Activated CD4-positive, CD25-positive, alpha-beta regulatory T cell treated with anti-CD3 and anti-CD28 coated beads, Interleukin-2, amount 50 U/mL, for 72 hours (primary cell): ENCODE measurements around the gene DHRS9.

Experiments used
- DNase-seq: peaks from one replicate; pipeline ENCODE4 v3.0.0; 2021

The DHRS9 gene

DNA sequence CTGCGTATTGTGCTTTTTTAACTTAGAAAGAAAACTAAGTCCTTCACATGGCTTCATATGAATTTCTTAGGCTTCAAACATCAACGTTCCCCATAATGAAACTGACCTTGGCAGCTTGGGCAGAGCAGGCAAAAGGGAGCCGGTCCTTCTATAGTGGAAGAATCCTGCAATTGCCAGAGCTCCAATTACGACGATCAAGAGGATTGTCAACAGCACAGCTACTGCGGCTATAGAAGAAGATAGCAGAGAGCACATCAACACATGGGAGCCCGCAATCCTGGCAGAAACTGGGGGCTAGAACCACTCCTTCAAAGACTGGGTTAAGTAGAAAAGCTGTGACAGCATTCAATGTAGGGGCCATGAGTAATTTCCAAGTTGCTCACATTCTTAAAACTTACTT, 69.8 kb downstream of the DHRS9 start:
- DNase-seq, result no peak

DNA sequence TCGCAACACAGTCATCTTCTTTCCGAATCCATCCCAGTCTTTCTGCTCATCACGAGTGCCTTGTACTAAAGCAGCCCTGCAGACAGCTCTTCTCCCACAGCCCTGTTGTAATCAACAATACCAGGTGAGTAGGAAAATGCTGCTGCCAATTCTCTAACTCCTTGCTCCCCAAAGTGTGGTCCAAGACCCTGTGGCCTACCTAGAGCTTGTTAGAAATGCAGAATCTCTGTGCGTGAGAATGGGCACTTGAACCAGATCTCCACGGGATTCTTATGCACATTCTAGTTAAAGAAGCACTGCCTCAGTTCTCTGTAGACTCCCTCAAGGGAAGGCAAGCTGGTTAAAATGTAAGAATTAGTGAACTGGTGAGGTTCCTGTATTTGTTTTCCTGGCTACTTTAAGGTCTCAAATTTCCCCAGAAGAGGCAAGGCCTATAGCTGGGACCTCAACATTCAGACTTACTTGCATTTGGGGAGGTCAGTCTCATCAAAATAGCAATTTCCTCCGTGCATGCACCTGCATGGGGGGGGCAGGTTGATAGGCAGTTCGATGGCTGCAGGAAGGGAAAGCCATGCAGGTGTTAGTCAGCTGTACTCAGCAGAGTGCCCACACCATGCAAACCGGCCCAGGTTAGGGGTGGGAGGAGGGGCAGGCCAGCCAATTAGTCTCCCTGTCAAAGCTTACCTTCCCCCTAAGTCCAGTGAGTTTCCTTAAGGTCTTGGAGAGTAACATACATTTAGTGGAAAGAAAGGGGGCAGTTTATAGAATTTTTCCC, 70.8 kb downstream of the DHRS9 start:
- no peak for DNase-seq

DNA sequence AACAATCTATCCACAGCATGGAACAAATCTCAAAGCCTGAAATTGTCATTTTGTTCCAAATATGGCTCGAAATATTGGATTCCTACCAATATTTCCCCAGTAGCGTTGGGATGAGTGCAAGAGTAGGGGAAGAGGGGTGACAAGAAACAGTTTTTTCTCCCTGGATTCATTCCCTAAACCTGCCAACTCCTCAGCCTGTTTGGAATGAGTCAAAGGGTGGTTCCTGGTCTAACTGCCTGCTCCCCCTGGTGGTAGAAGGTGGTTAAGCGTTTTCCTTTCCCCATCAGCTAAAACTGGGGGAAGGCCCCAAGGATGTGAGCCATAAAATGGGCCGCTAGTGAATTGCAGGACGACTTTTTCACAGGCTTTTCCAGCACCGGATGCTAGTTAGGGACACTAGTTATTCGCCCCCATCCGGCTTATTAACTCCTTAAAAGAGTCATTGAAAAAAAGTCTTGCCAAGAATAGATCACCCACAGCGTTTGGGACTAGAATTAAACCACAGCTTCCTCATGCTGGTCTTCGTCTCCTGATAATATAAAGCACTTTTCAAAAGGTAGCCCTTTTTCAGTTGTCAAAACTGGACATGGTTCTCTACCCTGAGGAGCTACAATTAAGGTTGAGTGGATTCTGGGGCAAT, 72.5 kb downstream of the DHRS9 start:
- DNase-seq, result peak; percentile 52

DNA sequence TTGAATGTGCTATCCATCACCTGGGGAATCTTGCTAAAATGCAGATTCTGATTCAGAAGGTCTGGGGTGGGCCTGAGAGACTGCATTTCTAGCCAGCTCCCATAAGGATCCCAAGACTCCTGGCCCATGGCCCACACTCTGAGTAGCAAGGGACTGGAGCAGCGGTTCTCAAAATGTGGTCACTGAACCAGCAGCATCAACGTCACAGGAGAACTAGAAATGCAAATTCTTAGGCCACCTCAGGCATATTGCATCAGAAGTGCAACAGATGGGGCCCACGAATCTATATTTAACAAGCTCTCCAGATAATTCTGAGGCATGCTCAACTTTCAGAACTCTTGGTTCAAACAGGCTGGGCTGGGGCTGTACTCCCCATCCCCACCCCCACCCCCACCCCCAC, 74.6 kb downstream of the DHRS9 start:
- DNase-seq, result no peak
